ENCODE results near the gene PYGM.

PYGM gene

DNA sequence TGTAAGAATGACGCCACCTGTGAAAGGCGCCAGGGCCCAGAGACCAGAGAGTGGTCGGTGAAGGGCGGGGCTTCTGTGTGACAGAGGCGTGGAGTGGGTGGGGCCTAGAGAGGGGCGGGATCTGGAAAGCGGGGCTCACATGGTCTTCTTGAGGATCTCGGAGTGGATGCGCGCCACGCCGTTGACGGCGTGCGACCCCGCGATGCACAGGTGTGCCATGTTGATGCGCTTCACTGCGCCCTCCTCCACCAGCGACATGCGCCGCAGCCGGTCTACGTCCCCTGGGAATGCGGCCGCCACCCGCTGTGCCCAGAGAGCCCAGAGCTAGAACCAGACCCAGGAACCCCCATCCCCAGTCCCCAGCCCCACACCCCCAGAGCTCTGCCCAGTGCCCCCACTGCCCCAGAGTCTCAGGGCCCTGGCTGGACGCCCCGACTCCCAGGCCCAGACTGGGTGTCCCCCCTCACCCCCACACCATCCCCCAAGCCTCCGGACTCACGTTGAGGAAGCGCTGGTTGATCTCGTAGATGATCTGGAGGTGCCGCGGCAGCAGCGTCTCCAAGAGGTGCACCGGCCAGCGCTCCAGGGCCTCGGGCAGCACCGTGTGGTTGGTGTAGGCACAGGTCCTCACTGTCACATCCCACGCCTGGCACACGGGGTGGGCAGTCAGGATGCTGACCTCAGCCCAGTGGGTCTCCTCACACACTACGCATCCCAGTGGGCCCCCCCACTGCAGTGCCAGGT lies 6.2 kb downstream of the PYGM start:
- no peak for DNase-seq (ENCODE audit: low spot score)

DNA sequence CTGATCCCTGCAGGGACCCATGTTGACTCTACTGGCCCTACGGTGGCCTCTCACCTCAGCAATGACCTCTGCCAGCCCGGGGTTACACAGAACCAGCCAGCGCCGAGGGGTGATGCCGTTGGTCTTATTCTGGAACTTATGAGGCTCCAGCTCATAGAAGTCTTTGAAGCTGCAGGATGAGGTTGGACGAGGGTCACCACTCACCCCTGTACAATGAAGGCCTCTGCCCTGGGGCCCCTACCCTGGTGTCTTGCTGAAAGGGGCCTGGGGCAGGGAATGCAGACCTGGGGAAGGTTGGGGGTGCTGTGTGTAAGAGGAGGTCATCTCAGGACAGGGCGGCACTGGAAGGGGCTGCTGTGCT lies 6.8 kb downstream of the PYGM start:
- no peak for DNase-seq (ENCODE audit: low spot score)

DNA sequence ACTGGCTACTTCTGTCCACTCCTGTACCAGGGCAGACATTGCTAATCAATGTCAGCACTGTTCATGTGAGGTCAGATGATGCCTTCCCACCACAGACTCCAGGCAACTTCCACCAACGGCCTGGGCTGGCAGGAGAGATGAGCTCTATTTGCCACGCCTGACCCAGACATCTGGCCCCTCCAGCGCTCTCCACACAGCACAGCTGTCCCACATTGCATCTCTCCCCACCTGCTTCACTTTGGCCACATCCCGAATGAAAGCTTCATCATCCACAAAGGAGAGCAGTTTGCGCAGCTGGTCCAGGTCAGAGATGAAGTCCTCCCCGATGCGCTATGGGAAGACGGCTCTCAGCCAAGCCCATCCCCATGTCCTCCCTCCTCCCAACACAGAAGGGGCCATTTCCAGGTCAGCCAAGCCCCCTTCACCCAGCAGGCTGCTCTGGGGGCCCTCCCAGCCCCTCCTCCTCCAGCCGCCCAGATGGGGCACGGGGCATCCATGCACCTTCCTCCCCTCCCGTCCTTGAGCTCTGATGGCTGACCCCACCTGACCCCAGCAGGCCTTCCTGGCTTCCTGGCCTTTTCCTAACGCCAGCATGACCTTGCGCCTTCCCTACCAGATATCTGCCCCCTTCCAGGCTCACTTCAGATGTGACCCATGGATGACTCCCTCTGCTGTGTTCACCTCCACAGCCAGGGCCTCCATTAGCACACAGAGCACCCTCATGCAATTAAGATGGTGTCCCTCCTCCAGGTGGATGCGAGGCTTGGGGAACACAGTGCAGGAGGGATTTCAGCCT lies 7.4 kb downstream of the PYGM start:
- DNase-seq (ENCODE audit: low spot score), result no peak

DNA sequence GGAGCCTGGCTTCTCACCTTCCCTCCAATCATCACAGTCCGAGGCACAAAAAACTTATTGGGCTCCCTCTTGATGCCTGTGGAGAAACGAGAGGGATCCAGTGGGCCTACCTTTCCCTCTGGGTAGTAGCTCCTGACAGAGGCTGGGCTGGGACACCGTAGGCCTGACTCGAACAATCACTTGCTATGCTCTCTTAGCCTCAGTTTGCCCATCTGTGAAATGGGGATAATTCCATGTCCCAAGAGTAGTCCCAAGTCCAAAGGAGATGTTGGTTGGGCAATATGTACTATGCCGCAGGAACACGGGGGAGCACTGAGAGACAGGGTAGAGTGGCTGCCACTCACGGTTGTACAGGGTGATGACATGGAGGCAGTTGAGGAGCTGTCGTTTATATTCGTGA lies 8.2 kb downstream of the PYGM start:
- DNase-seq (ENCODE audit: low spot score), result no peak

DNA sequence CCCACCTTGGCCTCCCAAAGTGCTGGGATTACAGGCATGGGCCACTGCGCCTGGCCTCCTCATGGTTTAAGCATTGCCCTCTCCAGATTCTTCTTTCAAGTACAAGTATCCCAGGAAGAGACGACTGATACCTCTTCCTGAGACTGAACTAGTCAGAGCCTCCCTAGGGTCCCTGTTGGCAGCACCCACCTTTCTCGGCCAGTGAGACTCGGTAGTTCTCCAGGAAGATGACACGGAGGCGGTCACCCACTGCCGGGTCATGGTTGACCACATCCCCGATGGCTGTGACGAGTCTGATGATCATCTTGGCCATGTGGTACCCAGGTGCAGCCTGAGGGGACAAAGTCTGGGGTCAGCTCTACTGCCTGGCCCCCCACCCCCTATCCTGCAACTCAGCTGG lies 8.6 kb downstream of the PYGM start:
- no peak for DNase-seq (ENCODE audit: low spot score)

DNA sequence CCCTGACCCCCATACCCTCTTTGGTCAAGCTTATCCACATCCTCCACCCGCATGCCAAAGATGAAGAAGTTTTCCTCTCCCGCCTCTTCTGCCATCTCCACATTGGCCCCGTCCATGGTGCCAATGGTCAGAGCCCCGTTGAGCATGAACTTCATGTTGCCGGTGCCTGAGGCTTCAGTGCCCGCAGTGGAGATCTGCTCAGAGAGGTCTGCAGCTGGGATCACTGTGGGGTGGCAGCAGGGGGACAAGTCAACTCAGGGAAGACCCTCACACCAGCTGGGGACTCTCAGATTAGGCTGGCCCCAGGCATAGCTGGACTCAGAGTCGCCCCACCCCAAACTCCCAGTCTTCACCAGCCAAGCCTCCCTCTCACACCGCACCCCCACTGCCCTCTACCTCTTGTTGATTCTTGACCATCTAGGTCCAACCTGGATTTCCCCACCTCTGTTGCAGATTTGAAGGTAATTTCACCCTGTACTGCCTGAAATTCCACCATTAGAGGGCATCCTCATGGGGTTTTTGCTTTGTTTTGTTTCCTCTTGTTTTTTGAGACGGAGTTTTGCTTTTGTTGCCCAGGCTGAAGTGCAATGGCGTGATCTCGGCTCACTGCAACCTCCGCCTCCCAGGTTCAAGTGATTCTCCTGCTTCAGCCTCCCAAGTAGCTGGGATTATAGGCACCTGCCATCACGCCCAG lies 9.3 kb downstream of the PYGM start:
- DNase-seq (ENCODE audit: low spot score), result no peak

DNA sequence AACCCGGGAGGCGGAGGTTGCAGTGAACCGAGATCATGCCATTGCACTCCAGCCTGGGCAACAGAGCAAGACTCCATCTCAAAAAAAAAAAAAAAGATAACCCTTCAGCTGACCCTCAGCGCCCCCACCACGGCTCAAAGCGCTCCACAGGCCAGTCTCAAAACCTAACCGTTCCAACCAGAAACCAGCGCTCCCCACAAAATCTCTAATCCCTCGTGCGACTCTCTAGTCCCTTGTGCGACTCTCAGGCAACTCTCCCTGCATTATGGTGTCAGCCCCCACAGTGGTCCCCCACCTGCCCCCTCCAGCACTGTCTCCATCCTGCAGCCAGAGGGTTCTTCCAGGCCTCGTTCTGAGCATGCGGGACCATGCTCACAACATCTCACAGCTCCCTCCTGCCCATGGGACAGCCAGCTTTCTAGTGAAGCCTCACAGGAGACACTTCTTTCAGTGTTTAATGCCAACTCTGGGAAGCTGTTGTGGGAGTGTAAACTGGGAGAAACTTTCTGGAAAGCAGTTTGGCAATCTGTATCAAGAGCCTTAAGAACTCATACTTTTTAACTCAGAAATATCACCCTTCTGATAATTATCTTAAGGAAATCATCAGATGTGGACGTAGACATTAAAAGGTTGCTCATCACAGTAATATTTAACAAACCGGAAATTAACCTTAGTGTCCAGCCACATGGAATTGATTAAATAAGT lies 11.7 kb downstream of the PYGM start:
- DNase-seq (ENCODE audit: low spot score), result no peak

DNA sequence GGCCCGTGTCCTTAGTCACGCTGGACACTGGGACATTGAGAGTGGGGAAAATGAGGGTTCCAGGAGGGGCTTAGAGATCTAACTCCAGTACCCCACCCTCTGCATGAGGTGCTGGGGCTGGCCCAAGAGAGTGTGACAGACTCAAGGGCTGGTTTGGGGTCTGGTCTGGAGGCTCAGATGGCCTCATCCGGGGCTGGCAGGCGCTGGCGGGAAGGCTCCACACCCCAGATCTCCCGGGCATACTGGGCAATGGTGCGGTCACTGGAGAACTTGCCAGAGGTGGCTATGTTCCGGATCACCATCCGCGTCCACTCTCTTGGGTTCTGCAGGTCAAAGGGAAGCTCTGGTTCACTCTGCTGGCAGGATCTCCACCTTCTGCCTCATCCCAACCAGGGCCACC lies 13.3 kb downstream of the PYGM start:
- DNase-seq (ENCODE audit: low spot score), result no peak

DNA sequence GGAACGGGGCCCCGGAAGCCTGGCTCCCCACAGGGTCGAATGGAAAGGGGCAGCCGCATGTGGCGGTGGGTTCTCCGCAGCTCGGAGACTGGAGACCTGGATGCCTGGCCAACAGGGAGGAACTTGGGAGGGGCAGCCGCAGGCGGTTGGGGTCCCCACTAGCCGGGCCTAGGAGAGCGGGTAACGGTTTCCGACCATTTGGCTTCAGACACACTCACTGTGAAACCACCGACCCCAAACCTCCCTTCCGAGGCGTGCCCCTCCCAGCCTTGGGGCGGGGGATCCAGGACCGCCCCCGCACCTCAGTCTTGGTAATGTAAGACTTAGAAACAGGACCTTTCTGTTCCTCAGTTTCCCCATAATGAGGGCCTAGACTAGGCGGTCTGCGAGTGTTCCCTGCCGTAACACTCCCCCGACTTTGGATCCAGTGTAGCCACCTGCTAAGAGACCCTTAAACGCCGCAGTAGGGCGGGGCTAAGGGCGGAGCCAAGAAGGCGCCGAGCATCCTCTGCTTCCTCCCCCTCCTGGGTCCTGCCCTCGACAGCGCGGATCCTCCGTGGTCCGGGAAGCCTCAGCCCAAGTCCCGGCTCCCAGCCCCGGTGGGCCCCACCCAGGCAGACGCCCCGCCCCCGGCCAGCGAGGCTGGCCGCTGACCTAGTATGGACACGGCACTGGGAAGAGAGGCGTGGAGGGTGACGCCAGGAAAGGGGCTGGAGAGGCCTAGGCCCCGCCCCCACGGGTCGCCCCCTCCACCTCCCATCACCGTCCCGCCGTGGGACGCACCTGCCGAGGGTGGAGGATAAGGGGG lies 14.0 kb downstream of the PYGM start:
- DNase-seq (ENCODE audit: low spot score), result peak; percentile 68

DNA sequence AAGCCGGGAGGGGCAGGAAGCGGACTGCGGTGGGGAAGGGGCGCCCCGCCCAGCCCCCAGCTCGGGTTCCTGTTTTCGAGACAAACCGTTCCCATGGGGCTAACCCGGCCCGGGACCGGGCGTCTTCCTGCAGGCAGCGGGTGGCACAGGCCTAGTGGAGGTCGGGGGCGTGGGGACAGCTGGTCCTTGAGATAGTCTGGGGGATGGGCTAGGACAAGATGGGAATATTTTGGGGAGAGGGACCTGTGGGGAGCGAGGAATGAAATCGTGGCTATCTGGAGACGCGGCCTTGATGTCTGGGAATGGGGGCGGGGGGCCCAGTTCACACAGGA lies 14.6 kb downstream of the PYGM start:
- no peak for DNase-seq (ENCODE audit: low spot score)

DNA sequence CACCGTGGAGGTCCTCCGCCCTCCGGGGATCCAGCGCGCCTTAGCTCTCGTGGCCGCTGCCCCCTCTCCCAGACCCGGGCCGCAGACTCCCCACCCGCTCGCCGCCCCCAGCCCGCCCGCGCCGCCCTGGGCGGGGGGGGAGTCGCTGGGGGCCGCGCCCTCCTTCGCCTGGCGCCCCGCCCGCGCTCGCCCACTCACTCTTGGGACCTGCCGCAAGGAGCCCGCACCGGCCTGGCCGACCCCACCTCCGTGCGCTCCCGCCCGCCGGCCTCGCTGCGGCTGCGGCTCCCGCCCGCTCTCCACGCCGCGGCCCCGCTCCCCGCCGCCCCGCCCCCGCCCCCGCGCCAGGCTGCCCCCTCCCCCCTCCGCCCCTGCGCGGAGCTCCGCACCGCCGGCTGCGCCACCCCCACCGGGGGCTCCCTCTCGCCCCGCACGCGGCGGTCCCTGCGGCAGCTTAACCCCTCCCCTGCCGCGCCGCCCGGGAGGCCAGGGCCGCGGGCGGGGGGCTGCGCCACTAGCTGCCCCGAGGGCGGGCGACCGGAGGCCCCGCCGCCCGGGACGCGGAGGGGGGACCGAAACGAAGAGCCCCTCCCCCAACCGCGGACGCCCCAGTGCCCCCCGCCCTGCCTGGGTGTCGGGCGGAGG lies 15.1 kb downstream of the PYGM start:
- no peak for DNase-seq (ENCODE audit: low spot score)

DNA sequence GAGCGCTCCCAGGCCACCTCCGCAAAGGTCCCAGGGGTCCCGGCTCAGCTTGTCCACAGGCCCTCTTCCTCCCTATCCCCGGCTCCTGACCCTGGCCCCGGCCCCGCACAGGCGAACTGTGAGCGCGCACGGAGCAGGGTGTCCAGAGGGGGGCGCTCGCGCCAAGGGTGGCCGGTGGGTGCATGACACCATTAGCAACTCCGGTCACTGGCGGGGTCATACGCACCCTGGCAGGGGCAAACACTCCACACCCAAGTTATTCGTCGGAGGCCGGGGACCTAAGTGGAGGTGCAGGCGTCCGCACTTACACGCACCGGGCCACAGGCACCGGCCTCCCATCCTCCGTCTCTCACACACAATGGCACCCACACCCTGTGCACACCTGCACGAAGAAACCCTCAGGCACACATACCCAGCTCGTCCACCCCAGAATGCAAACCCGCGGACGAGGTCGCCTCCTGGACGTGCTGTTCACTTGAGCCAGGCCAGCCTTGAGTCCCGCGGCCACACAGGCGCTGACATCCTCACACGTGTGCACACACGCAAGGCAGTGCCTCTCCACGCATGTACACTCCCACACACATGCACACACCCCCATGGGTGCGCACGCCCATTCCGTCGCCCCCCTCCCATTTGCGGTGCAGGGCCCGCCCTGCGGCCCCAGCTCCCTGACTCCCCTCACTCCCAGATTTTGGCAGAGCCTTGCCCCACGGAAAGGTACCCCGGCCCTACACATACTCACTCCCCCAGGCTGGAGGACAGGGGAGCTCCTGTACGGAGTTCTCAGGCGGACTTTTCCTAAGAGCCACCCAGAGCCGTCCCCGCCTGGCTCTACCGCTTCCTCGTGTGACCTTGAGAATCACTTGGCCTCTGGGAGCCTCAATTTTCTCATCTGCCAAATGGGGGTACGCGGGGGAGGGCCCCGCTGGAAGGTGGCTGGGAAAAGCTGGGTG lies 15.9 kb downstream of the PYGM start, which contains the start of gene RASGRP2:
Gene RASGRP2 (minus strand): TSS at position 552 of the 953 bp plus-strand sequence. CDS start 1,276 bp downstream, outside the sequence.
- DNase-seq (ENCODE audit: low spot score), result peak; percentile 58

DNA sequence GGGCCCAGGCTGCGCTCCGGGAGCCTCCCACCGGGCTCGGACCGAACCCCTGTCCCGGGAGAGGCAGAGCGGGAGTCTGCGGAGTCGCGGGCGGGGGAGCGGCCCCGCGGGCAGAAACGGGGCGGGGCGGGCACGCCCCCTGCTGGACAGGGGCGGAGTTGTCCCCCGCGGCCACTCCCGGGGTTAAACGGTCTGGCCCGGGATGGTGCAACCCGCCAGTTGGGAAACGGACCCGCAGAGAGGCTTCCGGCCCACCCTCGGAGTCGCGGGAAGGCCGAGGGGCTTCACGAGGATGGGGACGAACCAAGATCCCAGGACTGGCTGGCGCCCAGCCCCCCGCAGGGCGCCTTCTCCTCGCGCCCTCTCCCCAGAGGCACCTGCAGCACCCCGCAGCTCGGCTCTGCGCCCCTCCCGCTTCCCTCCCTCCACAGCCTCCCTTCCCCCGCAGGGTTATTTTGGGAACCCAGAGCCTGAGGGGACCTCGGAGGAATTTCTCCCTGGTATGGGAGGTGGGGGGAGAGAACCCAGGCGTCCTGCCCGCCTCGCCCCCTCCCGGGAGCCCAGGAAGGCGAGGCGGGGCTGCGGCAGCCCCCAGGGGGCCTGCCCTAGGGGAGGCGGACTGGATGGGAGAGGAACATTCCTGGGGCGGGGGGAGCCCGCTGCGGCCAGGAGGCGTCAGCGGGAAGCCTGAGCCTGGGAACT lies 16.7 kb downstream of the PYGM start:
- DNase-seq (ENCODE audit: low spot score), result no peak

DNA sequence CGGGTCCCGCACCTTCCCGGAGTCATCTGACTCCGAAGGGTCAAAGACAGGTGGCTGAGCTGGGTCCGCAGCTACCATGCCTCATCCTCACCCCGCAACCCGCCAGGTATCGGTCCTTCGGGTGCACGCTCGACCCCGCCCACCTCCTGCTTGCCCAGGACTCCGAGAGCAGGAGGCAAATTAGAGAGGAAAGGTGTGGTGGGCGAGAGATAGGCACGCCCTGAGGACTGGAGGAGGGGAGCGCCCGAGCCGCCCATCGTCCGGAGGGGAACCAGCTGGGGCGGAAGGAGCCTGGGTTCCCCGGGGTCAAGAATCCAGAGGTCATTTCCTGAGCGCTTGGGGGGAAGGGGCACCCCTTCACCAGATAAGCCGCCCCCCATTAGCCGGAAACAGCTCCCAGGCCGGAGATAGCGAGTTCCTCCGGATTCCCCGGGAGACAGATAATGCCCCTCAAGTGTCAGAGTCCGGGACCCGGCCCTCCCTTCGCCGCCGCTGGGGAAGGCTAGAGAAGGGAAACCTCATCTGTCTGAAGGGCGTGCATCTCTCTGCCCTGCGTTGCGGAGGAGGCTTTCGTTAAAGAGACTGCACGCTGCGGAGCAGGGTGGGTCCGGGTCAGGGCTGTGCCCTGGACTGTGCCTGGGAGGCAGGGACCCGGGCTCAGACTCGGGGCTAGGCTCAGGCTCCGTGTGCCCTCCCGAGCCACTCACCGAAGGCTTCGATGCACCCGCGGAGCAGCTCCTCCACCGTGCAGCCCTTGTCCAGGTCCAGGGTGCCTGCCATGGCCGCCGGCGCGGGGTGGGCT lies 17.5 kb downstream of the PYGM start:
- no peak for DNase-seq (ENCODE audit: low spot score)

DNA sequence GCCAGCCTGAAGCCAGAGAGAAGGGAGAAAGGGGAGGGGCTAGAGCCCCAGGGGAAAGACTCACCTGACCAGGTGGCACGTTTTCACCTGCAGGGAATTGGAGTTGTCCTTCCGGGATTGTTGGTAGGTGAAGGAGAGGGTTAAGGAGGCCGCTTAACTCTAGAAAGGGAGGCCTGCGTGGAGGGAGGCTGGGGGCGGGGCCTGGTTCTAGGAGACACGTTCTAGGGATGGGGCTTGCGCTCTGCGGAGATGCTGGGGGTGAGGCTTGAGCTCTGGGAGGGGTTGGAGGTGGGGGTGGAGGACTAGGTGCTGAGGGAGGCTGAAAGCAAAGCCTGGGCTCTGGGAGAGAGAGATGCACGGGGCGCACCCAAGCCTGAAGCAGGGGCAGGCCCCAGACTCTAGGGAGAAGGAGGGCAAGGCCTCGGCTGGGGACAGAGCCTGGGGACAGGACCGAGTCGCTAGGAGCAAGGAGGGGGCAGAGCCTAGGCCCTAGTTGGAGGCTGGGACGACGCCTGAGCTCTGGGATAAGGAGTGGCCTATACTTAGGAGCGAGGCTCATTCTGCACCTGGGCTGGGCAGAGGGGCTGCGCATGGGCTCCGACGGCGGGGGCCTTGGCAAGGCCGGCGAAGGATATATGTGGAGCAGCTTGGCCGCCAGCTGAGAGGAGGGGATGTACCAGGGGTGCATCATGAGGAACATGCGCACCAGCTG lies 18.2 kb downstream of the PYGM start:
- DNase-seq (ENCODE audit: low spot score), result no peak

DNA sequence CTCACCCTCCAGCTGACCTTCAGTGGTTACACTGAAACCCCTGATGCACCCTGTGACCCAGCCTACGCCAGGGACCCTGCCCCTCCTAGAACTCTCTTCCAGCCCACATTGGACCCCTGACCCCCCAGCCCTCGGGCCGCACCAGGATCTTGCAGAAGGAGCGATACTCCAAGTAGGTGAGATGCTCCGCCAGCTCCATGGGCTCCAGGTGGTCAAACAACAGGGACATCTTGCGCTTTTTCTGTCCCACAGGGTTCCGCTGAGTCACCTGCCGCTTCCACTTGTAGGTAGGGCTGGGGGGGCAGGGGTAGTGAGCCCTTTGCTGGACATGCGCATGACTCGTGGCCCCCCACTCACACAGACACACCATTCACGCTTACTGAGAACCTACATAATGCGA lies 19.9 kb downstream of the PYGM start:
- DNase-seq (ENCODE audit: low spot score), result no peak

DNA sequence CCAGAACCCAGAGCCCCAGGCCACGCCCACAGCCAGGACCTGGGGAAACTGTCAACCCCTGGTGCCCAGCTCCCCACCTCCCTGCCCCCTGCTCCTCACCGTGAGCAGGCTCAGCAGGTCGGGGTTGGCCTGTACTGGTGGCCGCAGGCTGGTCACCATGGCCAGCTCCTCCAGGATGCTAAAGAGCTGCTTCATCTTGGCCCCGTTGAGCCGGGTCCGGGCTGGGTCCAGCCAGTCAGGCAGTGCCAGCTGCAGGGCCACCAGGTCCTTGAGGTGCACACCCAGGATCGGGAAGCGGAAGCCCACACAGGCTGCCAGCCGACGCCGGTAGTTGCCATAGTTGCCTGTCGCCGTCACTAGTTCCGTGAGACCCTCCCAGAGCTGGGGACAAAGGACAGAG lies 23.1 kb downstream of the PYGM start:
- DNase-seq (ENCODE audit: low spot score), result no peak

Measured in Ammon's horn (tissue), 1 donor.